Heart right ventricle (tissue), 16 donors: ENCODE data around the gene CTDSPL2. TPM values are rescaled to one million over a fixed set of nuclear protein-coding genes. Genes with fewer than 3 reads are reported as not detected.

Experiments used
- ATAC-seq, 8 donors: fragments of 200-7000 bp; cut with Tn5 transposase; one replicate each; pipeline ENCODE4 v1.9.1; 2020; ENCODE audit warnings: mild to moderate bottlenecking in 8 of 8, moderate library complexity in 8 of 8, moderate number of reproducible peaks in 1 of 8
- DNase-seq, 2 donors: peaks; one replicate each; pipeline ENCODE4 v3.0.0-alpha.2; 2020
- H3K27ac ChIP-seq, 10 donors: fragments of 200-600 bp; sonication (generic) in 2 of 10; one replicate each; pipeline versions ENCODE4 v1.5.0 to v1.8.0; 2020 to 2022; ENCODE audit warnings: mild to moderate bottlenecking in 3 of 10
- H3K27me3 ChIP-seq, 7 donors: fragments of 200-600 bp; one replicate each; pipeline ENCODE4 v1.8.0; 2021 to 2022; ENCODE audit warnings: mild to moderate bottlenecking in 2 of 7
- H3K36me3 ChIP-seq, 9 donors: fragments of 200-600 bp; sonication (generic) in 1 of 9; one replicate each; pipeline versions ENCODE4 v1.5.0 to v1.8.0; 2020 to 2022; ENCODE audit warnings: mild to moderate bottlenecking in 2 of 9
- H3K4me1 ChIP-seq, 9 donors: fragments of 200-600 bp; sonication (generic) in 1 of 9; one replicate each; pipeline versions ENCODE4 v1.5.0 to v1.8.0; 2020 to 2022; ENCODE audit warnings: mild to moderate bottlenecking in 4 of 9
- H3K4me3 ChIP-seq, 10 donors: fragments of 200-600 bp; sonication (generic) in 2 of 10; one replicate each; pipeline versions ENCODE4 v1.5.0 to v1.8.0; 2020 to 2022; ENCODE audit warnings: mild to moderate bottlenecking in 7 of 10, moderate library complexity in 2 of 10
- H3K9me3 ChIP-seq, 11 donors: fragments of 200-600 bp in 10 of 11; sonication (generic) in 2 of 11; one replicate each; pipeline versions ENCODE4 v1.5.0 to v1.8.0; 2013 to 2022; ENCODE audit warnings: mild to moderate bottlenecking in 2 of 11, control low read depth in 1 of 11, moderate library complexity in 1 of 11
- WGBS, 2 donors: extraction: QIAGEN DNeasy Blood & Tissue Kit; methylation state at CpG; one replicate each; pipeline ENCODE4 v1.1.7; 2013; ENCODE audit warnings: inconsistent platforms in 1 of 2; 5-methylcytosine and 5-hydroxymethylcytosine counted together
- intact Hi-C, 10 donors: fragments of 100-400 bp; cut with DNase I; formaldehyde crosslinking; loops; one replicate each; pipeline versions ENCODE4 v1.11.1 to v1.14.2; 2022
- polyA plus RNA-seq, 2 donors: library from polyadenylated mRNA; stranded (reverse); fragments of 200-250 nt; gene quantifications; one replicate each; pipeline ENCODE4 v1.2.3, GENCODE V29; 2013
- total RNA-seq, 10 donors: library from RNA; stranded (reverse); fragmentation: NEBNext Ultra II Directional in 3 of 10; extraction: Animal tissue kit (Norgen Biotek cat#: 25700) in 3 of 10; gene quantifications; one replicate each; pipeline versions ENCODE4 v1.2.1 to v1.2.4, GENCODE V29; 2021 to 2023
- TF ChIP-seq, protein P1 (sequence below), 9 donors: fragments of 200-600 bp; sonication (generic) in 2 of 9; IDR thresholded peaks; one replicate each; pipeline versions ENCODE4 v1.5.0 to v1.8.0; 2021 to 2022; ENCODE audit warnings: antibody characterized with exemption in 9 of 9, mild to moderate bottlenecking in 5 of 9, moderate library complexity in 1 of 9
- donor health status: Arrhythmogenic right ventricular cardiomyopathy.
- donor health status: ischemic (EF 13 %, LVEDD 7.1; RV severe dilation, severe dysfunction).
- donor health status: healthy with polysubstance abuse.
- donor health status: DM: no; HTN: yes; CAD: no.
- donor health status: DM: no; HTN: no; CAD: no.
- donor health status: ischemic (EF 25% LVEDD 6.9; RV normal size, moderate dysfunction).
- donor health status: ischemic (EF 25% LVEDD 5.7; RV mildly dilated, moderate dysfunction).
- donor health status: healthy.
- donor health status: DM: yes; HTN: yes; CAD: no.
- donor health status: Ischemic cardiomyopathy.
- donor health status: ischemic (EF 35%, LVEDD 5.7; RV mildly dilated, moderate dysfunction).
- donor health status: nonischemic (EF 11% LVEDD 7.7; RV severe dilation, severe dysfunction).
- donor health status: DM: yes; HTN: yes; CAD: no.
- donor health status: PGD.
- donor health status: ischemic (EF 29% LVEDD 5.4; RV normal size, mild dysfunction).
- donor health status: nonischemic (EF 23%, LVEDD 6.1; RV moderate dilation, normal function).

Gene CTDSPL2
- total and polyA plus RNA-seq, 12 donors = 3.5 to 22.3 (median 17.7) TPM

- no peaks in the 10 kb centered on the region for H3K27me3 ChIP-seq
- TF ChIP-seq, protein P1, sequence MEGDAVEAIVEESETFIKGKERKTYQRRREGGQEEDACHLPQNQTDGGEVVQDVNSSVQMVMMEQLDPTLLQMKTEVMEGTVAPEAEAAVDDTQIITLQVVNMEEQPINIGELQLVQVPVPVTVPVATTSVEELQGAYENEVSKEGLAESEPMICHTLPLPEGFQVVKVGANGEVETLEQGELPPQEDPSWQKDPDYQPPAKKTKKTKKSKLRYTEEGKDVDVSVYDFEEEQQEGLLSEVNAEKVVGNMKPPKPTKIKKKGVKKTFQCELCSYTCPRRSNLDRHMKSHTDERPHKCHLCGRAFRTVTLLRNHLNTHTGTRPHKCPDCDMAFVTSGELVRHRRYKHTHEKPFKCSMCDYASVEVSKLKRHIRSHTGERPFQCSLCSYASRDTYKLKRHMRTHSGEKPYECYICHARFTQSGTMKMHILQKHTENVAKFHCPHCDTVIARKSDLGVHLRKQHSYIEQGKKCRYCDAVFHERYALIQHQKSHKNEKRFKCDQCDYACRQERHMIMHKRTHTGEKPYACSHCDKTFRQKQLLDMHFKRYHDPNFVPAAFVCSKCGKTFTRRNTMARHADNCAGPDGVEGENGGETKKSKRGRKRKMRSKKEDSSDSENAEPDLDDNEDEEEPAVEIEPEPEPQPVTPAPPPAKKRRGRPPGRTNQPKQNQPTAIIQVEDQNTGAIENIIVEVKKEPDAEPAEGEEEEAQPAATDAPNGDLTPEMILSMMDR (IDR thresholded peaks at IDR 0.05) = no peak
- H3K27ac ChIP-seq = no peak overlapping the region
- no peaks in the 10 kb centered on the region for H3K9me3 ChIP-seq
- intact Hi-C loops = no loop called here
- H3K4me3 ChIP-seq = no peak overlapping the region
- DNase-seq = no peak
- peaks cover 0 to 69% (median 5%) of the 10 kb centered on the region in 9 donors for H3K36me3 ChIP-seq
- ATAC-seq = peak in 1 of 8 donors; percentile 48
- H3K4me1 ChIP-seq = peaks cover 0 to 17% (median 4%) of the 10 kb centered on the region in 9 donors
- 49 to 64% methylated on average over 3 of the region's 3 CpGs for WGBS, 2 donors
Measured at GRCh38 chr15:44485880-44486279, 58.5 kb downstream of the CTDSPL2 start.

GRCh38 chr15:44489464-44489863 is 62.0 kb downstream of the CTDSPL2 start:
- Histone ChIP-seq H3K4me3 (no peak overlapping the region), H3K9me3 (no peaks in the 10 kb centered on the region), H3K36me3 (peaks cover 0 to 99% (median 6%) of the 10 kb centered on the region in 9 donors), H3K27ac (no peak overlapping the region), H3K4me1 (peaks cover 0 to 17% (median 0%) of the 10 kb centered on the region in 9 donors), H3K27me3 (no peaks in the 10 kb centered on the region)
- TF ChIP-seq, protein P1 (IDR thresholded peaks at IDR 0.05) = no peak
- intact Hi-C loops = no loop called here
- ATAC-seq (peak in 2 of 8 donors; percentile 25 to 41), DNase-seq (no peak)
- 94 to 97% methylated on average over 1 of the region's 1 CpG for whole genome bisulfite sequencing, 2 donors

DNA sequence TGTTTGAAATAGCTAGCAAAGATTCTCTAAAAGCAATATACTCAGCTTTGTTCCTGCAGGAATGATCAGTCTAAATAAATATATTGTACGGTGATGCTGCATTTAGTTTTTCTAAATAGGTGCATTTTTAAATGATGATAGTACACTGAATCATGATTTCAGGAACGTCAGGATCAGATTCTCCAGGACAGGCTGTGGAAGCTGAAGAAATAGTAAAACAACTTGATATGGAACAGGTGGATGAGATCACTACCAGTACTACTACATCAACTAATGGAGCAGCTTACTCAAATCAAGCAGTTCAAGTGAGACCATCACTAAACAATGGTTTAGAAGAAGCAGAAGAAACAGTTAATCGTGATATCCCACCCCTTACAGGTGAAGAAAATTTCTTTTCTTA is 63.2 kb downstream of the CTDSPL2 start:
- Histone ChIP-seq H3K36me3 (peaks cover 0 to 99% (median 10%) of the 10 kb centered on the region in 9 donors), H3K27me3 (no peaks in the 10 kb centered on the region), H3K4me1 (peaks cover 0 to 10% (median 0%) of the 10 kb centered on the region in 9 donors), H3K4me3 (no peak overlapping the region), H3K9me3 (no peaks in the 10 kb centered on the region), H3K27ac (no peak overlapping the region)
- DNase-seq (no peak), ATAC-seq (no peak)
- whole genome bisulfite sequencing, 2 donors = 86 to 91% methylated on average over 3 of the region's 3 CpGs
- intact Hi-C loops = no loop called here
- TF ChIP-seq, protein P1 (IDR thresholded peaks at IDR 0.05) = no peak

DNA sequence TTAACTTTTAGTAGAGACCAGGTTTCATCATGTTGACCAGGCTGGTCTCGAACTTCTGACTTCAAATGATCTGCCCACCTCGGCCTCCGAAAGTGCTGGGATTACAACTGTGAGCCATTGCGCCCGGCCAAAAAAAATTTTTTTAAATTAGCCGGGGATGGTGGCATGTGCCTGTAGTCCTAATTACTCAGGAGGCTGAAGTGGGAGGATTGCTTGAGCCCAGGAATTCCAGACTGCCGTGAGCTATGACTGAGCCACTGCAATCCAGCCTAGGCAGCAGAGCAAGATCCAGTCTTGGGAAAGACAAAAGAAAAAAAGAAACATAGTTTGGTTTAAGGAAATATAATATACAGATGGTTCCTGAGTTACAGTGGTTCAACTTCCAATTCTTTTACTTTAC is 64.6 kb downstream of the CTDSPL2 start:
- H3K4me1 ChIP-seq = peaks cover 0 to 10% (median 0%) of the 10 kb centered on the region in 9 donors
- TF ChIP-seq, protein P1 (IDR thresholded peaks at IDR 0.05) = no peak
- intact Hi-C loops = no loop called here
- H3K4me3 ChIP-seq = no peak overlapping the region
- no peak for ATAC-seq
- WGBS, 2 donors = 93 to 95% methylated on average over 7 of the region's 7 CpGs
- H3K36me3 ChIP-seq = peaks cover 0 to 100% (median 9%) of the 10 kb centered on the region in 9 donors
- no peak for DNase-seq
- H3K27me3 ChIP-seq = no peaks in the 10 kb centered on the region
- H3K9me3 ChIP-seq = no peaks in the 10 kb centered on the region
- H3K27ac ChIP-seq = no peak overlapping the region
